IMR-90 (cell line): Measurements from ENCODE around the gene MLH1. TPM values are rescaled to one million over a fixed set of nuclear protein-coding genes. Genes with fewer than 3 reads are reported as not detected.

Source experiments
- ATAC-seq: fragments of 200-7000 bp; cut with Tn5 transposase; 2 replicates; pipeline ENCODE4 v1.9.1; 2020; ENCODE audit warnings: low read depth, mild to moderate bottlenecking, moderate library complexity
- BruUV-seq: library from RNA; stranded (reverse); fragments of 400-500 nt; replicated peaks from 2 replicates; lab custom pipeline; 2021; lab: Mats Ljungman, UMichigan
- CTCF ChIA-PET: fragments of 300-600 bp; formaldehyde crosslinking; extraction: SDS; loops from one replicate; lab custom pipeline; 2021; ENCODE audit warnings: antibody characterized with exemption; lab: Yijun Ruan, JAX
- POLR2A ChIA-PET: fragments of 300-600 bp; sonication (Branson Sonifier 250); formaldehyde crosslinking; loops from one replicate; lab custom pipeline; 2022; ENCODE audit warnings: antibody characterized with exemption; ENCODE audit not compliant: unreplicated experiment; lab: Charles Lee
- DNase-seq: peaks from one replicate; pipeline ENCODE4 v3.0.0; 2013
- H2AFZ ChIP-seq: replicated peaks from 2 replicates; pipeline ENCODE3; 2013; ENCODE audit warnings: low read length, mild to moderate bottlenecking; ENCODE audit not compliant: poor library complexity
- H2AK5ac ChIP-seq: 2 replicates; pipeline ENCODE4 v1.6.1; 2013; ENCODE audit warnings: low read depth, low read length, inconsistent platforms
- H2AK9ac ChIP-seq: replicated peaks from 2 replicates; pipeline ENCODE3; 2013; ENCODE audit warnings: mild to moderate bottlenecking, low read depth, low read length, moderate library complexity; ENCODE audit not compliant: poor library complexity
- H2BK120ac ChIP-seq: 2 replicates; pipeline ENCODE4 v1.6.1; 2013; ENCODE audit warnings: low read depth, low read length, inconsistent platforms
- H2BK15ac ChIP-seq: 3 replicates; pipeline ENCODE4 v1.6.1; 2013; ENCODE audit warnings: low read depth, low read length, inconsistent platforms
- H2BK20ac ChIP-seq: 2 replicates; pipeline ENCODE4 v1.6.1; 2013; ENCODE audit warnings: low read depth, mild to moderate bottlenecking, inconsistent platforms, low read length, moderate library complexity
- H2BK5ac ChIP-seq: 2 replicates; pipeline ENCODE4 v1.6.1; 2013; ENCODE audit warnings: mild to moderate bottlenecking, low read depth, low read length, inconsistent platforms; ENCODE audit not compliant: poor library complexity, severe bottlenecking
- H3K14ac ChIP-seq: replicated peaks from 2 replicates; pipeline ENCODE4 v1.6.1; 2013; ENCODE audit warnings: low read depth, low read length, inconsistent platforms
- H3K18ac ChIP-seq: 2 replicates; pipeline ENCODE4 v1.6.1; 2013; ENCODE audit warnings: low read depth, low read length, control low read depth
- H3K23ac ChIP-seq: 2 replicates; pipeline ENCODE4 v1.6.1; 2013; ENCODE audit warnings: low read depth, low read length, inconsistent platforms
- H3K27ac ChIP-seq: 2 replicates; pipeline ENCODE4 v1.5.1; 2013; ENCODE audit warnings: mild to moderate bottlenecking, control low read depth, low read length; ENCODE audit not compliant: insufficient read depth
- H3K27me3 ChIP-seq: 2 replicates; pipeline ENCODE4 v1.6.1; 2013; ENCODE audit warnings: low read length; ENCODE audit not compliant: control insufficient read depth, insufficient read depth
- H3K36me3 ChIP-seq: 2 replicates; pipeline ENCODE4 v1.6.1; 2013; ENCODE audit warnings: low read length, mixed read lengths; ENCODE audit not compliant: control insufficient read depth, insufficient read depth
- H3K4ac ChIP-seq: 2 replicates; pipeline ENCODE4 v1.6.1; 2013; ENCODE audit warnings: low read depth, low read length, inconsistent platforms
- H3K4me1 ChIP-seq: 2 replicates; pipeline ENCODE4 v1.6.1; 2013; ENCODE audit warnings: low read length, mixed read lengths; ENCODE audit not compliant: control insufficient read depth, insufficient read depth
- H3K4me2 ChIP-seq: 2 replicates; pipeline ENCODE4 v1.6.1; 2013; ENCODE audit warnings: low read depth, mild to moderate bottlenecking, control low read depth, low read length, moderate library complexity
- H3K4me3 ChIP-seq: 2 replicates; pipeline ENCODE4 v1.5.1; 2013; ENCODE audit warnings: low read depth, mild to moderate bottlenecking, control low read depth, low read length, moderate library complexity; ENCODE audit not compliant: insufficient read depth
- H3K56ac ChIP-seq: 2 replicates; pipeline ENCODE4 v1.6.1; 2013; ENCODE audit warnings: low read length, inconsistent platforms; ENCODE audit not compliant: insufficient read depth; ENCODE audit errors: extremely low read depth
- H3K79me1 ChIP-seq, 2 experiments: 2 replicates each; pipeline ENCODE4 v1.6.1; 2013; ENCODE audit warnings: low read length in 2 of 2, inconsistent platforms in 1 of 2, low read depth in 1 of 2
- H3K9ac ChIP-seq: 2 replicates; pipeline ENCODE4 v1.6.1; 2013; ENCODE audit warnings: low read depth, low read length, control low read depth
- H3K9me1 ChIP-seq: 2 replicates; pipeline ENCODE4 v1.6.1; 2013; ENCODE audit warnings: low read length, inconsistent platforms; ENCODE audit not compliant: insufficient read depth
- H3K9me3 ChIP-seq: 2 replicates; pipeline ENCODE4 v1.6.1; 2013; ENCODE audit warnings: low read length; ENCODE audit not compliant: control insufficient read depth, insufficient read depth
- H4K20me1 ChIP-seq: 2 replicates; pipeline ENCODE4 v1.6.1; 2013; ENCODE audit warnings: low read length, inconsistent platforms; ENCODE audit not compliant: insufficient read depth
- H4K5ac ChIP-seq: 2 replicates; pipeline ENCODE4 v1.6.1; 2013; ENCODE audit warnings: mild to moderate bottlenecking, low read depth, low read length, control low read depth
- H4K8ac ChIP-seq, 2 experiments: 2 replicates each; pipeline ENCODE4 v1.6.1; 2013; ENCODE audit warnings: low read depth in 2 of 2, low read length in 2 of 2, control low read depth in 1 of 2, inconsistent platforms in 1 of 2
- H4K91ac ChIP-seq: 2 replicates; pipeline ENCODE4 v1.6.1; 2013; ENCODE audit warnings: low read depth, low read length, inconsistent platforms; ENCODE audit not compliant: insufficient read depth
- BHLHE40 ChIP-seq: fragments of 150-350 bp; IDR thresholded peaks from 2 replicates; pipeline ENCODE4 v1.6.1; 2016; ENCODE audit warnings: mild to moderate bottlenecking, low read depth, low read length
- CEBPB ChIP-seq: IDR thresholded peaks from 2 replicates; pipeline ENCODE4 v1.6.1; 2012; ENCODE audit warnings: low read depth, low read length, improper control_type of control experiment
- CHD1 ChIP-seq: IDR thresholded peaks from 2 replicates; pipeline ENCODE4 v1.6.1; 2012; ENCODE audit warnings: low read depth, low read length, improper control_type of control experiment
- CTCF ChIP-seq: conservative IDR thresholded peaks from 2 replicates; pipeline ENCODE4 v1.5.1; 2012; ENCODE audit warnings: mild to moderate bottlenecking, low read depth, low read length, improper control_type of control experiment
- FOS ChIP-seq: fragments of 150-350 bp; IDR thresholded peaks from 2 replicates; pipeline ENCODE4 v1.6.1; 2016; ENCODE audit warnings: low read depth, low read length
- MAZ ChIP-seq: IDR thresholded peaks from 2 replicates; pipeline ENCODE4 v1.6.1; 2012; ENCODE audit warnings: low read depth, mild to moderate bottlenecking, low read length, improper control_type of control experiment, moderate library complexity, borderline replicate concordance
- NFE2L2 ChIP-seq: fragments of 150-350 bp; IDR thresholded peaks from 2 replicates; pipeline ENCODE4 v1.6.1; 2016; ENCODE audit warnings: low read depth, mild to moderate bottlenecking, low read length
- RCOR1 ChIP-seq: IDR thresholded peaks from 2 replicates; pipeline ENCODE4 v1.6.1; 2012; ENCODE audit warnings: mild to moderate bottlenecking, low read length, improper control_type of control experiment; ENCODE audit not compliant: insufficient replicate concordance
- RFX5 ChIP-seq: IDR thresholded peaks from 2 replicates; pipeline ENCODE4 v1.8.0; 2012; ENCODE audit warnings: low read depth, mild to moderate bottlenecking, low read length, moderate library complexity
- USF2 ChIP-seq: fragments of 150-350 bp; IDR thresholded peaks from 2 replicates; pipeline ENCODE4 v1.6.1; 2017; ENCODE audit warnings: mild to moderate bottlenecking, antibody characterized with exemption, low read length, low read depth
- WGBS, 2 experiments: methylation state at CpG; one replicate each; pipeline versions ENCODE4 v1.1.5 to v1.1.7; 2013; ENCODE audit warnings: missing lambda C conversion rate in 2 of 2; ENCODE audit not compliant: insufficient read length in 1 of 2; ENCODE audit errors: extremely low coverage in 2 of 2; 5-methylcytosine and 5-hydroxymethylcytosine counted together
- dilution Hi-C: fragments of 300-500 bp; cut with HindIII; formaldehyde crosslinking; loops from one replicate; pipeline ENCODE4 v1.14.3; 2018; ENCODE audit warnings: low sequenced_read_pairs; ENCODE audit not compliant: unreplicated experiment
- in situ Hi-C: fragments of 300-500 bp; cut with MboI; formaldehyde crosslinking; loops from 3 replicates; pipeline ENCODE4 v1.14.3; 2019; ENCODE audit warnings: low sequenced_read_pairs, inconsistent platforms, mixed read lengths
- intact Hi-C: fragments of 100-400 bp; cut with micrococcal nuclease; formaldehyde crosslinking; loops from 2 replicates; pipeline ENCODE4 v1.10.0; 2022
- polyA plus RNA-seq, 3 experiments: library from polyadenylated mRNA; depleted of rRNA; stranded (reverse); fragments of >200 nt; gene quantifications; 2 replicates each; pipeline ENCODE4 v1.2.3, GENCODE V29; 2012; ENCODE audit warnings: low replicate concordance in 1 of 3
- total RNA-seq: library from RNA; depleted of rRNA; stranded (reverse); fragments of >200 nt; gene quantifications from 2 replicates; pipeline ENCODE4 v1.2.3, GENCODE V29; 2012
- TF ChIP-seq, protein P1 (sequence below): fragments of 150-350 bp; IDR thresholded peaks from 2 replicates; pipeline ENCODE4 v1.6.1; 2016; ENCODE audit warnings: low read depth, mild to moderate bottlenecking, low read length, moderate library complexity, borderline replicate concordance

Gene MLH1
- total and polyA plus RNA-seq, 2 of the 4 experiments (the other 2 are of a cell fraction), result 30.2 to 54.1 TPM

DNA sequence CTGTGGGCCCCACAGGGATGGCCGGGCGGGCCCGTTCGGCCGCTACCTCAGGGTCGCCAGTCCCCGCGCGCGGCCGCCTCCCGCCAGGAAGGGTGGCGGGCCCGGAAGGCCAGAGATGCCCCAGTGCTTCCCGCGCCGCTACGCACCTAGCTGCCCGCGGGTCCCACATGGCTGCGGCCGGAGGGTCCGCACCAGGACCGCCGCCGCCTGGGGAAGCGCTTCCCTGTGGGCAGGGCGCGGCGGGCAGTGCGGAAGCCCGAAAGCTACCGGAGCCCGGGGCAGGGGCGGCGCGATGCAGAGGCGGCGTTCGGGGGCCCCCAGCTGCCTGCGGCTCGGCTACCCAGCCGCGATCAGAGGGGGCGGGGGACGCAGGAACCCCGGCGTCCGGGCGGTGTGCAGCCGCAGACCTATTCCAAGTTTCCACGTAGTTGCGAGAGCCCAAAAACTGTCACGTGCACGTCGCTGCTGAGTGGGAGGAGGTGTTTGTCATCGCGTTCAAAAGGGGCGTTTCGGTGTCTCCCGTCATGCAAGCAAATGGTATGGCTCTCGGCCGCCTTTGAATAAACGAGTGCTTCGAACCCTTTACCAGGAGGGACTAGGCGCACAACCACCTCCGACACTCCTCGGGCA lies 48.6 kb upstream of the MLH1 start, which contains the start of gene TRANK1:
TSS of gene TRANK1 (minus strand) at position 414 of the 630 bp plus-strand sequence. CDS start at position 169, 245 bp downstream.
- peak within 1 kb of the TSS; percentile 53 for H3K14ac ChIP-seq
- H3K9ac ChIP-seq, result peak within 1 kb of the TSS; percentile 84
- no peaks in the 10 kb centered on the region for H3K36me3 ChIP-seq
- in situ Hi-C loops (no loop called here), intact Hi-C loops (no loop called here), dilution Hi-C loops (no loop called here)
- H2AK5ac ChIP-seq, result 0 out of 2 replicates have a peak within 1 kb of the TSS, but pooled peaks have one; percentile 4
- no peaks in the 10 kb centered on the region for H3K27me3 ChIP-seq
- H3K9me3 ChIP-seq, result peaks cover 3% of the 10 kb centered on the region; the same call in 1 of the 2 replicates
- peaks cover 6% of the 10 kb centered on the region; the same call in 1 of the 2 replicates for H3K9me1 ChIP-seq
- peak within 1 kb of the TSS; percentile 44 for H4K5ac ChIP-seq
- H3K4me3 ChIP-seq, result peak within 1 kb of the TSS; percentile 41
- POLR2A ChIA-PET, result interaction anchor here (1.2 kb wide), 1 partner anchor 9 kb away, joined by 3 read pairs; no protein-coding TSS in a partner anchor
- H3K4me2 ChIP-seq, result peak within 1 kb of the TSS; percentile 79
- ATAC-seq, result peak; percentile 52
- H4K91ac ChIP-seq, result peak within 1 kb of the TSS; percentile 72
- peaks cover 8 to 28% of the 10 kb centered on the region in 2 experiments; a peak in 2 of 4 replicates for H3K79me1 ChIP-seq
- no peak within 1 kb of the TSS for H2BK5ac ChIP-seq
- WGBS, 2 experiments, result 3% methylated on average over 39 of the region's 68 CpGs; no CpG with 5 or more reads in 1 of the 2 experiments
- H3K27ac ChIP-seq, result peak within 1 kb of the TSS; percentile 73
- no peak within 1 kb of the TSS for H2BK20ac ChIP-seq
- H2AK9ac ChIP-seq, result peak within 1 kb of the TSS; percentile 86
- H2BK120ac ChIP-seq, result peak within 1 kb of the TSS; percentile 47
- no peaks in the 10 kb centered on the region for H4K20me1 ChIP-seq
- peak within 1 kb of the TSS; percentile 55 for H3K4ac ChIP-seq
- CTCF ChIA-PET, result interaction anchor here (3.4 kb wide), 1 partner anchor 14 kb away, joined by 15 read pairs; no protein-coding TSS in a partner anchor
- TF ChIP-seq FOS (no peak), BHLHE40 (peak; percentile 80), RCOR1 (no peak), CEBPB (no peak), RFX5 (no peak), USF2 (peak; percentile 33; the same call in 1 of the 2 replicates), CTCF (no peak), MAZ (no peak), CHD1 (no peak), NFE2L2 (no peak)
- TF ChIP-seq, protein P1, sequence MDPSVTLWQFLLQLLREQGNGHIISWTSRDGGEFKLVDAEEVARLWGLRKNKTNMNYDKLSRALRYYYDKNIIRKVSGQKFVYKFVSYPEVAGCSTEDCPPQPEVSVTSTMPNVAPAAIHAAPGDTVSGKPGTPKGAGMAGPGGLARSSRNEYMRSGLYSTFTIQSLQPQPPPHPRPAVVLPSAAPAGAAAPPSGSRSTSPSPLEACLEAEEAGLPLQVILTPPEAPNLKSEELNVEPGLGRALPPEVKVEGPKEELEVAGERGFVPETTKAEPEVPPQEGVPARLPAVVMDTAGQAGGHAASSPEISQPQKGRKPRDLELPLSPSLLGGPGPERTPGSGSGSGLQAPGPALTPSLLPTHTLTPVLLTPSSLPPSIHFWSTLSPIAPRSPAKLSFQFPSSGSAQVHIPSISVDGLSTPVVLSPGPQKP, result no peak
- DNase-seq, result peak; percentile 34
- peak within 1 kb of the TSS; percentile 74; the same call in 1 of the 2 replicates for H3K23ac ChIP-seq
- peak within 1 kb of the TSS; percentile 22; the same call in 1 of the 2 replicates for H3K56ac ChIP-seq
- H3K18ac ChIP-seq, result peak within 1 kb of the TSS; percentile 37; the same call in 1 of the 2 replicates
- H2BK15ac ChIP-seq, result peak within 1 kb of the TSS; percentile 62; the same call in 1 of the 3 replicates
- peak within 1 kb of the TSS; percentile 97 for H2AFZ ChIP-seq
- BruUV-seq, result no TSS peak
- H3K4me1 ChIP-seq, result peaks cover 8% of the 10 kb centered on the region
- peak within 1 kb of the TSS; percentile 65 to 86 for H4K8ac ChIP-seq
